Neuronal stem cell (in vitro differentiated cells): ENCODE results near the gene AFF3.

ENCODE experiments used
- DNase-seq: peaks from one replicate; pipeline ENCODE4 v3.0.0-alpha.2; 2013; ENCODE audit warnings: low spot score
- H2AFZ ChIP-seq: one replicate; pipeline ENCODE4 v1.6.1; 2013; ENCODE audit warnings: mild to moderate bottlenecking, low read length, inconsistent platforms
- H2AK5ac ChIP-seq: 2 replicates; pipeline ENCODE4 v1.6.1; 2013; ENCODE audit warnings: low read depth, mild to moderate bottlenecking, inconsistent platforms, low read length, moderate library complexity, mixed read lengths
- H2BK120ac ChIP-seq: 2 replicates; pipeline ENCODE4 v1.6.1; 2013; ENCODE audit warnings: low read depth, mild to moderate bottlenecking, inconsistent platforms, low read length, moderate library complexity, mixed read lengths
- H2BK12ac ChIP-seq: one replicate; pipeline ENCODE4 v1.6.1; 2013; ENCODE audit warnings: low read length, inconsistent platforms
- H2BK15ac ChIP-seq: 2 replicates; pipeline ENCODE4 v1.6.1; 2013; ENCODE audit warnings: mild to moderate bottlenecking, low read length, inconsistent platforms, mixed read lengths
- H2BK5ac ChIP-seq: one replicate; pipeline ENCODE4 v1.6.1; 2013; ENCODE audit warnings: inconsistent platforms, mild to moderate bottlenecking, low read length, moderate library complexity
- H3K14ac ChIP-seq: one replicate; pipeline ENCODE4 v1.6.1; 2013; ENCODE audit warnings: low read length, inconsistent platforms
- H3K18ac ChIP-seq: 2 replicates; pipeline ENCODE4 v1.6.1; 2013; ENCODE audit warnings: low read length, inconsistent platforms
- H3K23ac ChIP-seq: 2 replicates; pipeline ENCODE4 v1.6.1; 2013; ENCODE audit warnings: low read depth, mild to moderate bottlenecking, mixed read lengths, low read length, inconsistent platforms; ENCODE audit not compliant: poor library complexity
- H3K27ac ChIP-seq: replicated peaks from 3 replicates; pipeline ENCODE4 v1.5.1; 2013; ENCODE audit warnings: low read length, inconsistent platforms
- H3K27me3 ChIP-seq, 3 experiments: 2 replicates each; pipeline ENCODE4 v1.6.1; 2013; ENCODE audit warnings: low read length in 3 of 3, mild to moderate bottlenecking in 2 of 3, inconsistent platforms in 1 of 3, low read depth in 1 of 3, mixed read lengths in 1 of 3, moderate library complexity in 1 of 3; ENCODE audit not compliant: control insufficient read depth in 3 of 3, insufficient read depth in 3 of 3
- H3K36me3 ChIP-seq, 2 donors: replicated peaks in 1 of 2; 2 replicates each; pipeline ENCODE4 v1.6.1; 2013; ENCODE audit warnings: low read length in 2 of 2; ENCODE audit not compliant: control insufficient read depth in 2 of 2, insufficient read depth in 2 of 2
- H3K4ac ChIP-seq: 2 replicates; pipeline ENCODE4 v1.6.1; 2013; ENCODE audit warnings: inconsistent platforms, mild to moderate bottlenecking, low read length, moderate library complexity
- H3K4me1 ChIP-seq, 2 donors: 1 replicate in 1 of 2; 2 replicates in 1 of 2; pipeline ENCODE4 v1.6.1; 2013; ENCODE audit warnings: low read length in 2 of 2, low read depth in 1 of 2; ENCODE audit not compliant: control insufficient read depth in 2 of 2, insufficient read depth in 1 of 2
- H3K4me2 ChIP-seq: one replicate; pipeline ENCODE4 v1.6.1; 2013; ENCODE audit warnings: mild to moderate bottlenecking, low read length, inconsistent platforms; ENCODE audit not compliant: insufficient read depth, poor library complexity, severe bottlenecking
- H3K4me3 ChIP-seq, 2 donors: 2 replicates each; pipeline ENCODE4 v1.5.1; 2013; ENCODE audit warnings: low read length in 2 of 2, mild to moderate bottlenecking in 2 of 2, inconsistent platforms in 1 of 2, moderate library complexity in 1 of 2
- H3K79me1 ChIP-seq: one replicate; pipeline ENCODE4 v1.6.1; 2013; ENCODE audit warnings: low read depth, mild to moderate bottlenecking, inconsistent platforms, low read length, moderate library complexity
- H3K9ac ChIP-seq: one replicate; pipeline ENCODE4 v1.6.1; 2013; ENCODE audit warnings: mild to moderate bottlenecking, low read depth, low read length, inconsistent platforms; ENCODE audit not compliant: poor library complexity
- H3K9me3 ChIP-seq, 2 donors: replicated peaks in 1 of 2; 2 replicates each; pipeline versions ENCODE3 to v1.6.1; 2013; ENCODE audit warnings: low read length in 2 of 2, mild to moderate bottlenecking in 2 of 2, inconsistent platforms in 1 of 2, low read depth in 1 of 2, mixed read lengths in 1 of 2, moderate library complexity in 1 of 2; ENCODE audit not compliant: control insufficient read depth in 2 of 2, insufficient read depth in 1 of 2
- H4K8ac ChIP-seq: one replicate; pipeline ENCODE4 v1.6.1; 2013; ENCODE audit warnings: low read depth, mild to moderate bottlenecking, inconsistent platforms, low read length, moderate library complexity
- H4K91ac ChIP-seq: one replicate; pipeline ENCODE4 v1.6.1; 2013; ENCODE audit warnings: low read length, low read depth, mild to moderate bottlenecking, inconsistent platforms; ENCODE audit not compliant: poor library complexity
- WGBS, 2 donors: extraction: QIAGEN DNeasy Blood & Tissue Kit; methylation state at CpG; one replicate each; pipeline ENCODE4 v1.1.7; 2013; ENCODE audit warnings: missing lambda C conversion rate in 2 of 2, mixed read lengths in 1 of 2; ENCODE audit not compliant: insufficient read length in 2 of 2, insufficient replicate concordance in 1 of 2; ENCODE audit errors: extremely low coverage in 2 of 2; 5-methylcytosine and 5-hydroxymethylcytosine counted together

The AFF3 gene

GRCh38 chr2:99561804-99562203 is 580.6 kb downstream of the AFF3 start:
- H3K23ac ChIP-seq = no peak overlapping the region
- H3K4me2 ChIP-seq = no peak overlapping the region
- no peaks in the 10 kb centered on the region for H3K36me3 ChIP-seq
- peaks cover 7 to 9% of the 10 kb centered on the region in 2 donors for H3K4me1 ChIP-seq
- H3K27me3 ChIP-seq = no peaks in the 10 kb centered on the region
- H3K9ac ChIP-seq = no peak overlapping the region
- H3K4me3 ChIP-seq = no peak overlapping the region
- WGBS, 2 donors = no CpG with 5 or more reads among the region's 3 CpGs
- no peaks in the 10 kb centered on the region for H3K79me1 ChIP-seq
- H4K8ac ChIP-seq = no peak overlapping the region
- H3K4ac ChIP-seq = no peak overlapping the region
- no peak overlapping the region for H2BK12ac ChIP-seq
- no peak for DNase-seq
- no peak overlapping the region for H3K27ac ChIP-seq
- H4K91ac ChIP-seq = no peak overlapping the region
- no peak overlapping the region for H2BK15ac ChIP-seq
- H2AFZ ChIP-seq = no peak overlapping the region
- H3K18ac ChIP-seq = no peak overlapping the region
- H2AK5ac ChIP-seq = no peak overlapping the region
- no peak overlapping the region for H2BK120ac ChIP-seq
- H2BK5ac ChIP-seq = no peak overlapping the region
- H3K14ac ChIP-seq = no peak overlapping the region
- no peaks in the 10 kb centered on the region for H3K9me3 ChIP-seq

GRCh38 chr2:99559075-99559662 is 583.2 kb downstream of the AFF3 start:
- Histone ChIP-seq H2AK5ac (no peak overlapping the region), H3K36me3 (no peaks in the 10 kb centered on the region), H2BK120ac (no peak overlapping the region), H3K4me1 (no peaks in the 10 kb centered on the region), H2BK5ac (no peak overlapping the region), H2BK15ac (no peak overlapping the region), H3K79me1 (no peaks in the 10 kb centered on the region), H4K91ac (no peak overlapping the region), H3K9me3 (no peaks in the 10 kb centered on the region), H3K4ac (no peak overlapping the region), H3K23ac (no peak overlapping the region), H2AFZ (no peak overlapping the region), H3K14ac (no peak overlapping the region), H3K27me3 (peaks cover 0 to 3% (median 0%) of the 10 kb centered on the region in 3 experiments), H2BK12ac (no peak overlapping the region), H4K8ac (no peak overlapping the region), H3K9ac (no peak overlapping the region), H3K27ac (no peak overlapping the region), H3K4me2 (no peak overlapping the region), H3K4me3 (no peak overlapping the region), H3K18ac (no peak overlapping the region)
- no CpG with 5 or more reads among the region's 17 CpGs for WGBS, 2 donors
- DNase-seq = peak; percentile 76

DNA sequence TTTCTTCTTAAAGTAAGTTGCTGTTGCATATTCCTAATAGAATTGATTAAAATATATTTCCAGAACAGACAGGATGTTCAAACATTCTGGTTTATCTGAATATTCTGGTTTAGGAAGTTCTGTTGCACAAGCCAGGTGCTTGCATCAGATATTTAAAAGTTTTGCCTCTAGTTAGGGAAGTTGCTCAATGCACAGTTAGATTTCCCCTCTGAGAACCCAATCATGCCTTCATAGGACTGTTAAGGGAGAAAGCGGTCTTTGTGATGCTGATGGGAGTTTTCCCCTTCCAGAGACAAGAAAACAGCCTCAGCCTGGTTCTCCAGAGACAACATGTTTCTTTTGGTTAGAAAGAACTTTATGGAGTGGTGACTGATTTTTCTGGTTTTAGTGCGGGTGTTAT is 587.0 kb downstream of the AFF3 start:
- Histone ChIP-seq H3K4me1 (no peaks in the 10 kb centered on the region), H4K8ac (no peak overlapping the region), H3K14ac (no peak overlapping the region), H2BK120ac (no peak overlapping the region), H3K4me2 (no peak overlapping the region), H2AFZ (no peak overlapping the region), H3K9ac (no peak overlapping the region), H2BK12ac (no peak overlapping the region), H3K9me3 (no peaks in the 10 kb centered on the region), H2BK5ac (no peak overlapping the region), H2AK5ac (no peak overlapping the region), H3K23ac (no peak overlapping the region), H3K36me3 (peaks cover 0 to 10% of the 10 kb centered on the region in 2 donors), H3K79me1 (no peaks in the 10 kb centered on the region), H3K27me3 (peaks cover 0 to 3% (median 0%) of the 10 kb centered on the region in 3 experiments), H3K27ac (no peak overlapping the region), H3K4me3 (no peak overlapping the region), H4K91ac (no peak overlapping the region), H3K18ac (no peak overlapping the region), H2BK15ac (no peak overlapping the region), H3K4ac (no peak overlapping the region)
- no peak for DNase-seq
- WGBS, 2 donors = no CpG with 5 or more reads among the region's 2 CpGs

DNA sequence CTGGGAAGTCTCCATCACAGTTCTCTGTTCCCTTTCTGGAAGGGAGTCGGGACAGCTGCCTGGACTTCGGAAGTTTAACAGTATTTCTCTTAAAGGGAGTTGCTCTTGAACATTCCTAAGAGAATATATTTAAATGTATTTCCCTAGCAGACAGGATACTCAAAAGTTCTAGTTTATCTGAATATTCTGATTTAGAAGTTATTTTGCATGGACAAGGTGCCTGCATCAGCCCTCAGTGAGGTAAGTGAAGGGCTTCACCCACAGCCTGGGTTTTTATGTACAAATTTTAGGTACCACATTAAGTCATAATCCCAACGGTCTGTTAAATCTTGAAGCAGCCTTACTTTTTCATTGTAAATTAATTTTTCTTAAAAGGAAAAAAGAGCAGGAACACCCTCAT is 587.5 kb downstream of the AFF3 start:
- H3K27ac ChIP-seq = no peak overlapping the region
- WGBS, 2 donors = no CpG with 5 or more reads among the region's 3 CpGs
- no peak overlapping the region for H3K18ac ChIP-seq
- no peak overlapping the region for H2BK15ac ChIP-seq
- H3K23ac ChIP-seq = no peak overlapping the region
- DNase-seq = no peak
- H4K91ac ChIP-seq = no peak overlapping the region
- H4K8ac ChIP-seq = no peak overlapping the region
- no peak overlapping the region for H2BK120ac ChIP-seq
- H3K79me1 ChIP-seq = no peaks in the 10 kb centered on the region
- H3K4me1 ChIP-seq = no peaks in the 10 kb centered on the region
- no peak overlapping the region for H3K4ac ChIP-seq
- no peak overlapping the region for H2AK5ac ChIP-seq
- peaks cover 0 to 3% (median 0%) of the 10 kb centered on the region in 3 experiments for H3K27me3 ChIP-seq
- H2AFZ ChIP-seq = no peak overlapping the region
- no peak overlapping the region for H3K9ac ChIP-seq
- no peak overlapping the region for H3K4me3 ChIP-seq
- no peak overlapping the region for H2BK5ac ChIP-seq
- H3K14ac ChIP-seq = no peak overlapping the region
- no peaks in the 10 kb centered on the region for H3K9me3 ChIP-seq
- peaks cover 0 to 14% of the 10 kb centered on the region in 2 donors for H3K36me3 ChIP-seq
- H2BK12ac ChIP-seq = no peak overlapping the region
- no peak overlapping the region for H3K4me2 ChIP-seq
